GM18498 (cell line): Measurements from ENCODE around the gene CDH3.

Experiments used
- ATAC-seq: cut with Tn5 transposase; IDR thresholded peaks from one replicate; pipeline ENCODE4 v1.9.1; 2021; ENCODE audit warnings: mild to moderate bottlenecking, moderate library complexity; ENCODE audit not compliant: unreplicated experiment

Gene CDH3

GRCh38 chr16:68734782-68735181 is 89.7 kb downstream of the CDH3 start:
- no peak for ATAC-seq

DNA sequence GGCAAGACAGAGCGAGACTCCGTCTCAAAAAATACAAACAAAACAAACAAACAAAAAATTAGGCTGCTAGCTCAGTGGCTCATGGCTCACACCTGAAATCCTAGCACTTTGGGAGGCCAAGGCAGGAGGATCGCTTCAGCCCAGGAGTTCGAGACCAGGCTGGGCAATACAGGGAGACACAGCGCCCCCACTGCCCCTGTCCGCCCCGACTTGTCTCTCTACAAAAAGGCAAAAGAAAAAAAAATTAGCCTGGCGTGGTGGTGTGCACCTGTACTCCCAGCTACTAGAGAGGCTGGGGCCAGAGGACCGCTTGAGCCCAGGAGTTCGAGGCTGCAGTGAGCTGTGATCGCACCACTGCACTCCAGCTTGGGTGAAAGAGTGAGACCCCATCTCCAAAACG is 91.5 kb downstream of the CDH3 start:
- no peak for ATAC-seq

GRCh38 chr16:68737046-68737729 is 92.1 kb downstream of the CDH3 start, which contains the start of gene CDH1:
TSS of gene CDH1 (plus strand) at chr16:68737292. CDS start at chr16:68737416, 124 bp downstream.
- no peak for ATAC-seq

GRCh38 chr16:68737730-68738629 is 92.9 kb downstream of the CDH3 start:
- ATAC-seq = no peak

- ATAC-seq = no peak
Observed at GRCh38 chr16:68739964-68740627, 95.0 kb downstream of the CDH3 start.

DNA sequence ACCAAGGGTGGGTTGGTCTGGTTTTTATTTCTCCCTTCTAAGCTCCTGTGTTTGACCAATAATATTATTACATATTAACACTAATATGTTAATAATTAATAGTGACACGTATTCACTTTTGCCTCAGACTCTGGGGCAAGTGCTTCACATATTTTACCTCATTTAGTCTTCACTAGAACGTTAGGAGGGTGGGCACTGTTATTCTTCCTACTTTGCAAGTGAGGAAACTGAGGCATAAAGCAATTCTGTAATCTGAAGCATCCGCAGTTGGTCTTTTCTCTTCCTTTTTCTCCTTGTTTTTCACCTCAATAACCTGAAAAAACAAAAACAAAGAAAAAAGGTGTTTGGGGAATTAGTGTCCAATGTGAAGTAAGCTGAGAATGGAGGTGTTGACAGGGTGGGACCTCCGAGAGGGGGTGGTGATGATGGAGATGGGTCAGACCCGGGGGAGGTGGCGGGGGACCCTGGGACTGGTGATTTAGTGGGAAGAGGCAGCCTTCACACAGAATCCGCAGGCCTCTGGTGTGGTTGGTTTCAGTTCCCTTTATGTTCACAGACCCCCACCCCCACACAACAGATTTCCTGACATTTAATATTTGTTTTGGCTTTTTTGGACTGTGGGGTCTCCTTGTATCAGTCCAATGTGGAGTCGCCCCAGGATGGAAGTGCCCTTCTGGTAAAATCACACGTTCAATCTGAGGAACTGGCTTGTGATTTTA is 95.7 kb downstream of the CDH3 start:
- ATAC-seq = no peak

DNA sequence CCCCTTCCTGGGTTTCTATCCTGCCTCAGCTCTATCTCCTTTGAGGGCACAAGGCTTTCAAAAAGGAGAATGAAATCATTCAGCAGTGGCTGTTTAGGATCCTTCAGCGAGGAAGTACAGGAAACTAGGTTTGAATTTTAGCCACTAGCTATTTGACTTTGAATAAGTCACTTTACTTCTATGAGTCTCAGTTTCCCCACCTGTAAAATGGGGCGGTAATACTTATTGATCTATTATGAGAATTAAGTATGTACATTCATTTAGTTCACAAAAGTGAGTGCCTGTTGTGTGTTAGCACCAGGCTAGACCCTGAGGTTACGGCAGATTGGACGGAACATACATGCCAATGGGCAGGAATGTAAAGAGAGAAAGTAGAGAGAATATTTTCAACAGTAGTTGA is 98.6 kb downstream of the CDH3 start:
- ATAC-seq = no peak

DNA sequence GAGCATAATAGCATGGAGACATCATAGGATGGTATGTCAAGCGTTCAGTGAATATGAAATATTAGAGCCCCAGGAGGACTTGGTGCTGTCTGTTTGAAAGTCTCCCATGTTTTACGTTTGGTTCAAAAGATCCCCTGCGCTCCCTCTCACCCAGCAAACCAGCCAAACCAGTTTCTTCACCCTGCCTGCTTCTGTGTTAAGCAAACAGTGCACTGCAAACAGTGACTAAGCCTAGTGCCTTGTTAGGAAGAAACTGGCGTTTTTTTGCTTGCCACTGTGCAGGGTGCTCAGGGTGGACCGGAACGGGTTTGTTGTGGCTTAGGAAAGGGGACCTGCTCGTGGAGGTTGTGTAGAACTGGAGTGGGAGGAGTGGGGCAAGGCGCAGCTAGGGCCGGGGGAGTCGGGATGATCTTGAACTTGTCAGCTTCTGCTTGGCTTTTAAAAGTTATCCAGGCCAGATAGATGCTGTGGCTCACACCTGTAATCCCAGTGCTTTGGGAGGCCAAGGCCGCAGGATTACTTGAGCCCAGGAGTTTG is 99.7 kb downstream of the CDH3 start:
- ATAC-seq = no peak

- ATAC-seq = no peak
Observed at GRCh38 chr16:68746951-68747350, 101.8 kb downstream of the CDH3 start.

DNA sequence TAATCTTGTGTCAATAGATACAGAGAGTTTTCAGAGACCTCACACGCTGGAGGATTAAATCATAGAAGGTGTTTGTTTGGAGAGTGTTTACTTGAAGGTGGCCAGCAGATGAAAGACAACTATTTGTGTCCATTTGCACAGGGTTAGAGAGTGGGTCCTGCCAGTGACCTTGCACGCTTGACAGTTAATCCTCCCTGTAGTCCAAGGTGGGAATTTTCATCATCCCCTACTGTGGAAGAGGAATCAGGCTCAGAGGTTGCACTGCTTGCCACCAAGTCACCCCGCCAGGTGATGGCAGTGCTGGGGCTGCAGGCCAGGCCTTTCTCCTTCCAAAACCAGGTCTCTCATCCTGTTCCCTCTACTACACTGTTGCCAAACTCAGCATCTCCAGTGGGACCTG is 104.3 kb downstream of the CDH3 start:
- ATAC-seq = no peak
